Measurements from ENCODE around the gene S100A1.
A peak's percentile ranks its signal among the peaks of the same experiment; 100 is the strongest.
"Not testable (repeated sequence)": the region's sequence is repeated elsewhere in the genome, so short reads cannot be mapped to it uniquely, and the experiment has no call there.

Gene S100A1

DNA sequence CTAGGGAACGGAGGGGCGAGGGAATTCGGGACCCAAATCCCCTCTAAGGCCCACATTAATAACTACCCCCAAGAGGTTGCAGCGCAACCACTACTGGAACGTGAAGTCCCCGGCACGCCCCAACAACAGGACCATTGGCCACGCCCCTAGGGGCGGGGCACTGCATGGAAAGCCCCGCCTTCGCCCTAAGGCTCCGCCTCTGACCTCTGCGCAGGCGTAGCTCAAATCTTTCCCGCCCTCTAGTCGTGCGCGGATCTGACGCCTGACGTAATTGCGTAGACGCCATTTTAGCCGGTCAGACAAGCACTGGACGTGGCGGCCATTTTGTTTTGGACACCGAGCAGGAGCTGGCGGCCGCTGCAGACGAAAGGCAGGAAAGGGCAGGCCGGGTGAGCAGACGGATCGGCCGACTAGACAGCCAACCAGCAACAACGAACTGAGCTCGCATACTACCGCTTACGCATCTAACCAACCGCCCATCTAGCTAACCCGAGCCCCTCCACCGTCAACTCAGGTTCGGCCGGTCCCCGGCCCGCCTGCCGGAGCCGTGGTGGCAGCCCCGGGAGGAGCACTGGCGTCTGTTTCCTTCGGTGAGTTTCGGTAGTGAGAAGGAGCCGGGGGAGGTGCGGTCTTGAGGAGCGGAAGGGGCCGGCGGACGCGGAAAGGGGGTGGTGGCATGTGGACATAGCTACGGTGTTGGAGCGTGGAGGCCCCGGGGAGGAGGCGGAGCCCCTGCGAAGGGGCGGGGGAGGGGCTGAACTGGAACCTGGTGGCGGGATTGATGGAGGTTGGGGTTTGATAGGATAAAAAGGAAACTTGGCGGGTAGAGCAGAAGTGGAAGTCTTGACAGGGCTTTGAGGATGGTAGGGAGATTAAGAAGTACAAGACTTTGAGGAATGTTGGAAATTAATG is 5.8 kb downstream of the S100A1 start, which contains the start of gene CHTOP:
Gene CHTOP, plus strand, starts transcription at position 313 of the 912 bp plus-strand sequence. CDS start 2,523 bp downstream, outside the sequence.
- TF ChIP-seq, protein P1, sequence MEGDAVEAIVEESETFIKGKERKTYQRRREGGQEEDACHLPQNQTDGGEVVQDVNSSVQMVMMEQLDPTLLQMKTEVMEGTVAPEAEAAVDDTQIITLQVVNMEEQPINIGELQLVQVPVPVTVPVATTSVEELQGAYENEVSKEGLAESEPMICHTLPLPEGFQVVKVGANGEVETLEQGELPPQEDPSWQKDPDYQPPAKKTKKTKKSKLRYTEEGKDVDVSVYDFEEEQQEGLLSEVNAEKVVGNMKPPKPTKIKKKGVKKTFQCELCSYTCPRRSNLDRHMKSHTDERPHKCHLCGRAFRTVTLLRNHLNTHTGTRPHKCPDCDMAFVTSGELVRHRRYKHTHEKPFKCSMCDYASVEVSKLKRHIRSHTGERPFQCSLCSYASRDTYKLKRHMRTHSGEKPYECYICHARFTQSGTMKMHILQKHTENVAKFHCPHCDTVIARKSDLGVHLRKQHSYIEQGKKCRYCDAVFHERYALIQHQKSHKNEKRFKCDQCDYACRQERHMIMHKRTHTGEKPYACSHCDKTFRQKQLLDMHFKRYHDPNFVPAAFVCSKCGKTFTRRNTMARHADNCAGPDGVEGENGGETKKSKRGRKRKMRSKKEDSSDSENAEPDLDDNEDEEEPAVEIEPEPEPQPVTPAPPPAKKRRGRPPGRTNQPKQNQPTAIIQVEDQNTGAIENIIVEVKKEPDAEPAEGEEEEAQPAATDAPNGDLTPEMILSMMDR (IDR thresholded peaks at IDR 0.05; ENCODE audit: borderline replicate concordance, control extremely low read depth, extremely low read depth, insufficient read depth, missing control alignments): no peak
- in situ Hi-C loops (cut with MboI; ENCODE audit: low sequenced_read_pairs, unreplicated experiment): no loop called here
- DNase-seq (ENCODE audit: low spot score): peak; percentile 99

DNA sequence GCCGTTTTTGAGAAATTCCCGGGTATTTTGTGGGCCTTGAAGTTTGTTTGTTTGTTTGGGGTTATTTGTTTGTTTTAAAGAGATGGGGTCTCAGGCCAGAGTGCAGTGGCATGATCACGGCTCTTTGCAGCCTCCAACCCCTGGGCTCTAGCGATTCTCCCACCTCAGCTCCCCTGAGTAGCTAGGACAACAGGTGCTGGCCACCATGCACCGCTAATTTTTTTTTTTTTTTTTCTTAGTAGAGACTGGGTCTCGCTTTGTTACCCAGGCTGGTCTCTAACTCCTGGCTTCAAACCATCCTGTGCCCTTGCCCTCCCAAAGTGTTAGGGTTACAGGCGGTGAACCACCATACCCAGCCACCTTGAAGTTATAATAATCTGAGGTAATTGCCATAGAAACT is 7.6 kb downstream of the S100A1 start:
- TF ChIP-seq, protein P1 (IDR thresholded peaks at IDR 0.05; ENCODE audit: borderline replicate concordance, control extremely low read depth, extremely low read depth, insufficient read depth, missing control alignments): no peak
- DNase-seq (ENCODE audit: low spot score): no peak
- in situ Hi-C loops (cut with MboI; ENCODE audit: low sequenced_read_pairs, unreplicated experiment): no loop called here

DNA sequence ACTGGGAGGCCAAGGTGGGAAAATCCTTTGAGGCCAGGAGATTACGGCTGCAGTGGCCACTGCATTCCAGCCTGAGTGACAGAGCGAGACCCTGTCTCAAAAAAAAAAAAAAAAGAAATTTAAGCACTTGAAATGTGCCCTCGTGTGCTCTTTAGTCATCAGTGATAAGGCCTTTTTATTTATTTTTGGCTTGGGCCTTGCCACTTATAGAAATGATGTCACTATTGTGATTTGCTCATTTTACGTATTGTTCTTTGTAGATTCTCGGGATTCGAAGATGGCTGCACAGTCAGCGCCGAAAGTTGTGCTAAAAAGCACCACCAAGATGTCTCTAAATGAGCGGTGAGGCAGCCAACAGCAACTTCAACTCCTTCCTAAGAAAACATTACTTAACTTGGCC is 8.1 kb downstream of the S100A1 start:
- TF ChIP-seq, protein P1 (IDR thresholded peaks at IDR 0.05; ENCODE audit: borderline replicate concordance, control extremely low read depth, extremely low read depth, insufficient read depth, missing control alignments): no peak
- in situ Hi-C loops (cut with MboI; ENCODE audit: low sequenced_read_pairs, unreplicated experiment): no loop called here
- DNase-seq (ENCODE audit: low spot score): no peak

DNA sequence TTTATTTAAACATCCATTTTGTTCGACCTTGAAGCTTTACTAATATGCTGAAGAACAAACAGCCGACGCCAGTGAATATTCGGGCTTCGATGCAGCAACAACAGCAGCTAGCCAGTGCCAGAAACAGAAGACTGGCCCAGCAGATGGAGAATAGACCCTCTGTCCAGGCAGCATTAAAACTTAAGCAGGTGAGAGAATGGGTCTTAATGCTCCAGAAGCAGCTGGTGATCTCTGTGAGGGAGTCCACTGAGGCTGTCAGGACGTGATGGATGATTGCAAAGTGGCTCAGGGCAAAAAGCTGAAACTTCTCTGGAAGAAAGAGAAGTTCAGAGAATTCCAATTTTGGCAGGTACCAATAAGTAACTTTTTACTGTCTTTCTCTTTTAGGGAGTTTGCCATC is 10.0 kb downstream of the S100A1 start:
- in situ Hi-C loops (cut with MboI; ENCODE audit: low sequenced_read_pairs, unreplicated experiment): no loop called here
- TF ChIP-seq, protein P1 (IDR thresholded peaks at IDR 0.05; ENCODE audit: borderline replicate concordance, control extremely low read depth, extremely low read depth, insufficient read depth, missing control alignments): no peak

GRCh38 chr1:153639280-153639679 is 11.0 kb downstream of the S100A1 start:
- DNase-seq (ENCODE audit: low spot score): no peak
- in situ Hi-C loops (cut with MboI; ENCODE audit: low sequenced_read_pairs, unreplicated experiment): no loop called here
- TF ChIP-seq, protein P1 (IDR thresholded peaks at IDR 0.05; ENCODE audit: borderline replicate concordance, control extremely low read depth, extremely low read depth, insufficient read depth, missing control alignments): no peak

More for the DNA sequence above, 10.0 kb downstream of the S100A1 start:
- no peak for DNase-seq (ENCODE audit: low spot score)

- in situ Hi-C loops (cut with MboI; ENCODE audit: low sequenced_read_pairs, unreplicated experiment); DNase-seq (ENCODE audit: low spot score): not testable (repeated sequence)
These were observed 12.0 kb downstream of the S100A1 start for GRCh38 chr1:153640213-153640612.

GRCh38 chr1:153640861-153641260 is 12.6 kb downstream of the S100A1 start:
- DNase-seq (ENCODE audit: low spot score): no peak
- in situ Hi-C loops (cut with MboI; ENCODE audit: low sequenced_read_pairs, unreplicated experiment): no loop called here
- TF ChIP-seq, protein P1 (IDR thresholded peaks at IDR 0.05; ENCODE audit: borderline replicate concordance, control extremely low read depth, extremely low read depth, insufficient read depth, missing control alignments): no peak
